Stimulated activated CD4-positive, alpha-beta T cell treated with anti-CD3 and anti-CD28 coated beads, Interleukin-12 subunit alpha, Interleukin-12 subunit beta, amount 100 ng/mL, for 4 hours (primary cell): ENCODE results near the gene PRKCH.

ENCODE experiments used
- DNase-seq: peaks from one replicate; pipeline ENCODE4 v3.0.0-alpha.2; 2020

PRKCH gene

GRCh38 chr14:61321385-61322010, at the start of gene PRKCH:
PRKCH (plus strand) TSS chr14:61321579; CDS start chr14:61322102, 523 bp downstream.
- peak; percentile 79 for DNase-seq

GRCh38 chr14:61277232-61277631, 44.1 kb upstream of the PRKCH start:
- DNase-seq = no peak

GRCh38 chr14:61277784-61278183, 43.6 kb upstream of the PRKCH start:
- no peak for DNase-seq

- no peak for DNase-seq
Observed at GRCh38 chr14:61279082-61279481, 42.3 kb upstream of the PRKCH start.

- peak; percentile 42 for DNase-seq
Observed at GRCh38 chr14:61280092-61280525, 41.3 kb upstream of the PRKCH start.

- DNase-seq = peak; percentile 81
Observed at GRCh38 chr14:61280526-61281185, 40.7 kb upstream of the PRKCH start.

- peak; percentile 15 for DNase-seq
Observed at GRCh38 chr14:61281186-61281947, 40.0 kb upstream of the PRKCH start, which contains the start of gene TMEM30B. TMEM30B (minus strand) TSS chr14:61281338; CDS start chr14:61281147, 191 bp downstream.

GRCh38 chr14:61281948-61282275, 39.5 kb upstream of the PRKCH start:
- DNase-seq = no peak

- DNase-seq = no peak
Observed at GRCh38 chr14:61282746-61283145, 38.6 kb upstream of the PRKCH start.

GRCh38 chr14:61284001-61284400, 37.4 kb upstream of the PRKCH start:
- DNase-seq = no peak

GRCh38 chr14:61285364-61285763, 36.0 kb upstream of the PRKCH start:
- no peak for DNase-seq

GRCh38 chr14:61287196-61287595, 34.2 kb upstream of the PRKCH start:
- DNase-seq = no peak

GRCh38 chr14:61288228-61288627, 33.2 kb upstream of the PRKCH start:
- DNase-seq = no peak

GRCh38 chr14:61288720-61289119, 32.7 kb upstream of the PRKCH start:
- DNase-seq = no peak

- no peak for DNase-seq
Observed at GRCh38 chr14:61290701-61291100, 30.7 kb upstream of the PRKCH start.

GRCh38 chr14:61296151-61296550, 25.2 kb upstream of the PRKCH start:
- DNase-seq = no peak

GRCh38 chr14:61296719-61297502, 24.5 kb upstream of the PRKCH start:
- DNase-seq = no peak

- no peak for DNase-seq
Observed at GRCh38 chr14:61297581-61297980, 23.8 kb upstream of the PRKCH start.

- DNase-seq = no peak
Observed at GRCh38 chr14:61298824-61299223, 22.6 kb upstream of the PRKCH start.

- DNase-seq = no peak
Observed at GRCh38 chr14:61300209-61300608, 21.2 kb upstream of the PRKCH start.

GRCh38 chr14:61300754-61301153, 20.6 kb upstream of the PRKCH start:
- no peak for DNase-seq

- DNase-seq = no peak
Observed at GRCh38 chr14:61304688-61305087, 16.7 kb upstream of the PRKCH start.

- DNase-seq = no peak
Observed at GRCh38 chr14:61308198-61308597, 13.2 kb upstream of the PRKCH start.
